Neural cell (in vitro differentiated cells): Measurements from ENCODE around the gene TUBD1.

Experiments
- CTCF ChIP-seq: fragments of 450-650 bp; IDR thresholded peaks from 2 replicates; pipeline ENCODE4 v1.5.1; 2014; ENCODE audit warnings: antibody characterized with exemption, mild to moderate bottlenecking, moderate library complexity; ENCODE audit not compliant: poor library complexity, severe bottlenecking
- EP300 ChIP-seq: fragments of 450-650 bp; conservative IDR thresholded peaks from 2 replicates; pipeline ENCODE4 v1.6.1; 2014; ENCODE audit warnings: antibody characterized with exemption, mild to moderate bottlenecking, moderate library complexity; ENCODE audit not compliant: poor library complexity, severe bottlenecking
- EZH2 ChIP-seq: fragments of 200-600, 300-800 bp; shearing (Covaris generic), sonication (generic); IDR thresholded peaks from 2 replicates; pipeline ENCODE4 v1.6.1; 2014; ENCODE audit warnings: antibody characterized with exemption, low read length, borderline replicate concordance, mild to moderate bottlenecking; ENCODE audit not compliant: insufficient read depth, poor library complexity, severe bottlenecking
- POLR2AphosphoS5 ChIP-seq: IDR thresholded peaks from 2 replicates; pipeline ENCODE4 v1.6.1; 2012
- RAD21 ChIP-seq: fragments of 450-650 bp; conservative IDR thresholded peaks from 2 replicates; pipeline ENCODE4 v1.6.1; 2014; ENCODE audit warnings: antibody characterized with exemption, mild to moderate bottlenecking, moderate library complexity
- TAF1 ChIP-seq: IDR thresholded peaks from 2 replicates; pipeline ENCODE4 v1.6.1; 2012; ENCODE audit warnings: low read depth
- TF ChIP-seq, protein P1 (sequence below): IDR thresholded peaks from 2 replicates; pipeline ENCODE4 v1.6.1; 2012; ENCODE audit warnings: borderline replicate concordance

- TF ChIP-seq CTCF (no peak), RAD21 (no peak), TAF1 (no peak), POLR2AphosphoS5 (no peak), EP300 (no peak), EZH2 (no peak)
- TF ChIP-seq, protein P1, sequence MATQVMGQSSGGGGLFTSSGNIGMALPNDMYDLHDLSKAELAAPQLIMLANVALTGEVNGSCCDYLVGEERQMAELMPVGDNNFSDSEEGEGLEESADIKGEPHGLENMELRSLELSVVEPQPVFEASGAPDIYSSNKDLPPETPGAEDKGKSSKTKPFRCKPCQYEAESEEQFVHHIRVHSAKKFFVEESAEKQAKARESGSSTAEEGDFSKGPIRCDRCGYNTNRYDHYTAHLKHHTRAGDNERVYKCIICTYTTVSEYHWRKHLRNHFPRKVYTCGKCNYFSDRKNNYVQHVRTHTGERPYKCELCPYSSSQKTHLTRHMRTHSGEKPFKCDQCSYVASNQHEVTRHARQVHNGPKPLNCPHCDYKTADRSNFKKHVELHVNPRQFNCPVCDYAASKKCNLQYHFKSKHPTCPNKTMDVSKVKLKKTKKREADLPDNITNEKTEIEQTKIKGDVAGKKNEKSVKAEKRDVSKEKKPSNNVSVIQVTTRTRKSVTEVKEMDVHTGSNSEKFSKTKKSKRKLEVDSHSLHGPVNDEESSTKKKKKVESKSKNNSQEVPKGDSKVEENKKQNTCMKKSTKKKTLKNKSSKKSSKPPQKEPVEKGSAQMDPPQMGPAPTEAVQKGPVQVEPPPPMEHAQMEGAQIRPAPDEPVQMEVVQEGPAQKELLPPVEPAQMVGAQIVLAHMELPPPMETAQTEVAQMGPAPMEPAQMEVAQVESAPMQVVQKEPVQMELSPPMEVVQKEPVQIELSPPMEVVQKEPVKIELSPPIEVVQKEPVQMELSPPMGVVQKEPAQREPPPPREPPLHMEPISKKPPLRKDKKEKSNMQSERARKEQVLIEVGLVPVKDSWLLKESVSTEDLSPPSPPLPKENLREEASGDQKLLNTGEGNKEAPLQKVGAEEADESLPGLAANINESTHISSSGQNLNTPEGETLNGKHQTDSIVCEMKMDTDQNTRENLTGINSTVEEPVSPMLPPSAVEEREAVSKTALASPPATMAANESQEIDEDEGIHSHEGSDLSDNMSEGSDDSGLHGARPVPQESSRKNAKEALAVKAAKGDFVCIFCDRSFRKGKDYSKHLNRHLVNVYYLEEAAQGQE: no peak
Observed at GRCh38 chr17:59840329-59841090, 52.2 kb downstream of the TUBD1 start.
